ENCODE results near the gene TRIM2.

GRCh38 chr4:153204247-153204671 is at the start of gene TRIM2:
- TF ChIP-seq CTCF (IDR thresholded peaks at IDR 0.05 in 4 of 5, conservative IDR thresholded peaks at IDR 0.05 in 1 of 5) (no peak), POLR2A (IDR thresholded peaks at IDR 0.05) (peak in 1 of 2 donors; percentile 22)
